Measurements from ENCODE around the gene LRRC32. TPM values are rescaled to one million over a fixed set of nuclear protein-coding genes. Genes with fewer than 3 reads are reported as not detected.

The LRRC32 gene
- polyA plus RNA-seq, 3 donors: 1.5 TPM; not detected in 2

GRCh38 chr11:76610871-76611475 is 59.6 kb downstream of the LRRC32 start:
- Histone ChIP-seq H3K27me3 (ENCODE audit: control insufficient read depth in 2 of 2, insufficient read depth in 2 of 2, low read length in 2 of 2) (peaks cover 0 to 3% of the 10 kb centered on the region in 2 donors), H3K4me2 (replicated peaks; ENCODE audit: extremely low read depth, low read length, poor library complexity, severe bottlenecking) (no peak overlapping the region), H3K9me3 (replicated peaks in 1 of 2; ENCODE audit: control insufficient read depth in 1 of 2, insufficient read depth in 1 of 2, low read length in 2 of 2) (no peaks in the 10 kb centered on the region), H3K4me3 (replicated peaks in 1 of 3; ENCODE audit: low read depth in 2 of 3, low read length in 3 of 3) (no peak overlapping the region), H3K9ac (ENCODE audit: insufficient read depth, low read length, poor library complexity, severe bottlenecking) (no peak overlapping the region), H3K4me1 (ENCODE audit: control insufficient read depth in 1 of 2, insufficient read depth in 2 of 2, low read length in 2 of 2) (no peaks in the 10 kb centered on the region), H2AFZ (ENCODE audit: insufficient read depth, low read depth, low read length, poor library complexity, severe bottlenecking) (no peak overlapping the region), H3K27ac (ENCODE audit: low read depth in 1 of 2, low read length in 2 of 2) (no peak overlapping the region), H3K36me3 (replicated peaks in 1 of 2; ENCODE audit: control insufficient read depth in 1 of 2, insufficient read depth in 2 of 2, low read length in 2 of 2) (no peaks in the 10 kb centered on the region), H3K79me2 (ENCODE audit: insufficient read depth, low read length) (no peaks in the 10 kb centered on the region), H4K20me1 (ENCODE audit: insufficient read depth, low read length) (no peaks in the 10 kb centered on the region)
- peak; percentile 52 to 76 (median 63) for DNase-seq
- Mint-ChIP-seq H3K27ac (no peak overlapping the region), H3K27me3 (ENCODE audit: low read depth in 3 of 3) (peaks cover 7 to 15% (median 11%) of the 10 kb centered on the region in 3 donors), H3K36me3 (no peaks in the 10 kb centered on the region), H3K4me3 (no peak overlapping the region), H3K9me3 (peaks cover 0 to 8% (median 2%) of the 10 kb centered on the region in 7 donors), H3K4me1 (peaks cover 2% of the 10 kb centered on the region)
- TF ChIP-seq, protein P1, sequence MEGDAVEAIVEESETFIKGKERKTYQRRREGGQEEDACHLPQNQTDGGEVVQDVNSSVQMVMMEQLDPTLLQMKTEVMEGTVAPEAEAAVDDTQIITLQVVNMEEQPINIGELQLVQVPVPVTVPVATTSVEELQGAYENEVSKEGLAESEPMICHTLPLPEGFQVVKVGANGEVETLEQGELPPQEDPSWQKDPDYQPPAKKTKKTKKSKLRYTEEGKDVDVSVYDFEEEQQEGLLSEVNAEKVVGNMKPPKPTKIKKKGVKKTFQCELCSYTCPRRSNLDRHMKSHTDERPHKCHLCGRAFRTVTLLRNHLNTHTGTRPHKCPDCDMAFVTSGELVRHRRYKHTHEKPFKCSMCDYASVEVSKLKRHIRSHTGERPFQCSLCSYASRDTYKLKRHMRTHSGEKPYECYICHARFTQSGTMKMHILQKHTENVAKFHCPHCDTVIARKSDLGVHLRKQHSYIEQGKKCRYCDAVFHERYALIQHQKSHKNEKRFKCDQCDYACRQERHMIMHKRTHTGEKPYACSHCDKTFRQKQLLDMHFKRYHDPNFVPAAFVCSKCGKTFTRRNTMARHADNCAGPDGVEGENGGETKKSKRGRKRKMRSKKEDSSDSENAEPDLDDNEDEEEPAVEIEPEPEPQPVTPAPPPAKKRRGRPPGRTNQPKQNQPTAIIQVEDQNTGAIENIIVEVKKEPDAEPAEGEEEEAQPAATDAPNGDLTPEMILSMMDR (IDR thresholded peaks at IDR 0.05): peak; percentile 74
- 20% methylated on average over 8 of the region's 8 CpGs for WGBS (ENCODE audit: insufficient coverage)
- intact Hi-C loops (cut with micrococcal nuclease): loop anchor here (2.0 to 5.0 kb wide), 3 partner anchors 46 to 70 kb away; no protein-coding TSS in a partner anchor

DNA sequence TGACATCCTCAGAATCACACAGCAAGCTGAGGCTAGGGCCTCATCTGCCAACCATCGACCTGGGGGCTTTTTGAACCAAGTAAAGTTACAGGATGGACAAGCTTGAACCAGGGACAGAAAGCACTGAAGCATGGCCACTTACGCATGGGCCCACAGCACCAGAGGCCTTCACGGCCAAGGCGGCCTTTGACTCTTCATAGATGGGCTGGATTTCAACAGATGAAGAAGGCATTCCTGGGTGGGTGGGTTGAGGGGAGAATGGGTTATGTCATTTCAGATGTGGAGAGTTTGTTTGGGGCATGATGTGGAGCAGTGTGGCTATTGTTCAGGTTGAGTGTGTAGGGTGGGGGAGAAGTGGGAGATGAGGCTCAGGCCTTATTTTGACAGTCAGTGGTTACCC is 60.2 kb downstream of the LRRC32 start:
- peaks cover 2% of the 10 kb centered on the region for H3K4me1 Mint-ChIP-seq
- H3K4me1 ChIP-seq (ENCODE audit: control insufficient read depth in 1 of 2, insufficient read depth in 2 of 2, low read length in 2 of 2): no peaks in the 10 kb centered on the region
- no peaks in the 10 kb centered on the region for H3K36me3 ChIP-seq (replicated peaks in 1 of 2; ENCODE audit: control insufficient read depth in 1 of 2, insufficient read depth in 2 of 2, low read length in 2 of 2)
- no peaks in the 10 kb centered on the region for H3K9me3 ChIP-seq (replicated peaks in 1 of 2; ENCODE audit: control insufficient read depth in 1 of 2, insufficient read depth in 1 of 2, low read length in 2 of 2)
- H3K27me3 ChIP-seq (ENCODE audit: control insufficient read depth in 2 of 2, insufficient read depth in 2 of 2, low read length in 2 of 2): peaks cover 0 to 3% of the 10 kb centered on the region in 2 donors
- H4K20me1 ChIP-seq (ENCODE audit: insufficient read depth, low read length): no peaks in the 10 kb centered on the region
- no peak overlapping the region for H3K9ac ChIP-seq (ENCODE audit: insufficient read depth, low read length, poor library complexity, severe bottlenecking)
- no peak overlapping the region for H3K4me3 ChIP-seq (replicated peaks in 1 of 3; ENCODE audit: low read depth in 2 of 3, low read length in 3 of 3)
- TF ChIP-seq, protein P1 (IDR thresholded peaks at IDR 0.05): no peak
- no peak overlapping the region for H3K27ac ChIP-seq (ENCODE audit: low read depth in 1 of 2, low read length in 2 of 2)
- peaks cover 7 to 11% (median 10%) of the 10 kb centered on the region in 3 donors for H3K27me3 Mint-ChIP-seq (ENCODE audit: low read depth in 3 of 3)
- H3K36me3 Mint-ChIP-seq: no peaks in the 10 kb centered on the region
- WGBS (ENCODE audit: insufficient coverage): 95% methylated on average over 4 of the region's 4 CpGs
- DNase-seq: no peak
- peaks cover 0 to 9% (median 2%) of the 10 kb centered on the region in 7 donors for H3K9me3 Mint-ChIP-seq
- no peak overlapping the region for H3K4me2 ChIP-seq (replicated peaks; ENCODE audit: extremely low read depth, low read length, poor library complexity, severe bottlenecking)
- intact Hi-C loops (cut with micrococcal nuclease): loop anchor here (2.0 to 5.0 kb wide), 3 partner anchors 47 to 70 kb away; no protein-coding TSS in a partner anchor
- no peaks in the 10 kb centered on the region for H3K79me2 ChIP-seq (ENCODE audit: insufficient read depth, low read length)
- peak overlapping the region in 1 of 7 donors; percentile 50 for H3K27ac Mint-ChIP-seq
- H2AFZ ChIP-seq (ENCODE audit: insufficient read depth, low read depth, low read length, poor library complexity, severe bottlenecking): no peak overlapping the region
- no peak overlapping the region for H3K4me3 Mint-ChIP-seq

All from CD14-positive monocyte (primary cell).